ENCODE data around the gene PNMA8C.

PNMA8C gene

DNA sequence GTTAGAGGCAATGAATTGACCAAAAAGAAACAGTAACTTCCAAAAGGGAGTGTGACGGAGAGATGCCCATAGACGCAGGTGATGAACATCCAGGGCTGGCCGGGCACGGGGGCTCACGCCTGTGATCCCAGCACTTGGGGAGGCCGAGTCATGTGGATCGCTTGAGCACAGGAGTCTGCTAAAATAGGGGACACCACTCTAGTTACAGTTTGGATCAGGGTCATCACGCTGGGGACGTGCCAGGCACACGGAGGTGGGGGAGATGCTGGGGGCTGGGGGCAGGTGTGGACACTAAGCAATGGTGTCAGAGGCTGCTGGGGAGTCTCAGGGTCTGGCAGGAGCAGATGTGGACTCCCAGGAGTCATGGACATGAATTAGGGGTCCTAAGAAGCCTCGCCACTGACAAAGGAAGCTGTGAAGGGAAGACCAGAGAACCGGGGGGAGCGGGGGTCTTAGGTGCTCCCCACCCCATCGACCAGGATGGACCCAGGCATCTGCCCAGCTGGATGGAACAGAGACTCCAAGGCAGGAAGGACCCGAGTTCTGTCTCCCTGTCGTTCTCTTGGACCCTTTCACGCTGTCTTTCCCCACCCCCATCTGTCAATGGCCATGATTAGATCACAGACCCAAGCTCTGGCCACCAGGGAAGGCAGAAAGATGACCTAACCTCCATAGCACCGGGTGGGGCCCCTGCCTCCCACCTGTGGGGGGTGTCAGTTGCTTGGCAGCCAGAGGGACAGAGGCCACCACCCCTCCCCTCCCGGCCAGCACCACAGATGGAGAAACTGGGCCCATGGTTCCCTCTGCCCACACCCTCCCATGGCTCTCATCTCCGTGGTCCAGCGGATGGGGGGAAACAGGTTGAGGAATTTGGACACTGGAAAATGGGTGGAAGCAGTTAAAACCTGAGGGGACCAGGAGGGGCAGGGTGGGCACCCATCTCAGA is 35.0 kb downstream of the PNMA8C start:
- no peak for DNase-seq (ENCODE audit: low read depth)
- TF ChIP-seq, protein P1, sequence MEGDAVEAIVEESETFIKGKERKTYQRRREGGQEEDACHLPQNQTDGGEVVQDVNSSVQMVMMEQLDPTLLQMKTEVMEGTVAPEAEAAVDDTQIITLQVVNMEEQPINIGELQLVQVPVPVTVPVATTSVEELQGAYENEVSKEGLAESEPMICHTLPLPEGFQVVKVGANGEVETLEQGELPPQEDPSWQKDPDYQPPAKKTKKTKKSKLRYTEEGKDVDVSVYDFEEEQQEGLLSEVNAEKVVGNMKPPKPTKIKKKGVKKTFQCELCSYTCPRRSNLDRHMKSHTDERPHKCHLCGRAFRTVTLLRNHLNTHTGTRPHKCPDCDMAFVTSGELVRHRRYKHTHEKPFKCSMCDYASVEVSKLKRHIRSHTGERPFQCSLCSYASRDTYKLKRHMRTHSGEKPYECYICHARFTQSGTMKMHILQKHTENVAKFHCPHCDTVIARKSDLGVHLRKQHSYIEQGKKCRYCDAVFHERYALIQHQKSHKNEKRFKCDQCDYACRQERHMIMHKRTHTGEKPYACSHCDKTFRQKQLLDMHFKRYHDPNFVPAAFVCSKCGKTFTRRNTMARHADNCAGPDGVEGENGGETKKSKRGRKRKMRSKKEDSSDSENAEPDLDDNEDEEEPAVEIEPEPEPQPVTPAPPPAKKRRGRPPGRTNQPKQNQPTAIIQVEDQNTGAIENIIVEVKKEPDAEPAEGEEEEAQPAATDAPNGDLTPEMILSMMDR (IDR thresholded peaks at IDR 0.05; ENCODE audit: low read length, missing control alignments) = no peak
- no peak overlapping the region for H3K4me3 ChIP-seq (replicated peaks; ENCODE audit: low read depth, low read length)

DNA sequence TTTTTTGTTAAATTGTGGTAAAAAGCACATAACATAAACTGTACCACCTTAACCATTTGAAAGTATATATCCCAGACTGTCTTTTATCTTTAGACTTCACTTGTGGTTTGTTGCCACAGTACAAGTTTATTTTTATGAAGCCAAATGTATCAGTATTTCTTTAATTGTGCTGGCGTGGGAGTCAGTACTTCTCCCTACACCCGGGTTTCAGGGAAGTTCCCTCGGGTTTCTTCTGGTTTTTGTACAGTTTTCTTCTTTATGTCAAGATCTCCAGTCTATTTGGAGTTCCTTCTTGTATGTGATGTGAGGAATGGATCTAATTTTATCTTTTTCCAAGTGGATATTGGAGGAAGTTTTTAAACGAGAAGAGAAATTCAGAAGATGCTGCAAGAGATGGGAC is 35.9 kb downstream of the PNMA8C start:
- no peak overlapping the region for H3K4me3 ChIP-seq (replicated peaks; ENCODE audit: low read depth, low read length)
- TF ChIP-seq, protein P1 (IDR thresholded peaks at IDR 0.05; ENCODE audit: low read length, missing control alignments) = no peak
- DNase-seq (ENCODE audit: low read depth) = no peak

DNA sequence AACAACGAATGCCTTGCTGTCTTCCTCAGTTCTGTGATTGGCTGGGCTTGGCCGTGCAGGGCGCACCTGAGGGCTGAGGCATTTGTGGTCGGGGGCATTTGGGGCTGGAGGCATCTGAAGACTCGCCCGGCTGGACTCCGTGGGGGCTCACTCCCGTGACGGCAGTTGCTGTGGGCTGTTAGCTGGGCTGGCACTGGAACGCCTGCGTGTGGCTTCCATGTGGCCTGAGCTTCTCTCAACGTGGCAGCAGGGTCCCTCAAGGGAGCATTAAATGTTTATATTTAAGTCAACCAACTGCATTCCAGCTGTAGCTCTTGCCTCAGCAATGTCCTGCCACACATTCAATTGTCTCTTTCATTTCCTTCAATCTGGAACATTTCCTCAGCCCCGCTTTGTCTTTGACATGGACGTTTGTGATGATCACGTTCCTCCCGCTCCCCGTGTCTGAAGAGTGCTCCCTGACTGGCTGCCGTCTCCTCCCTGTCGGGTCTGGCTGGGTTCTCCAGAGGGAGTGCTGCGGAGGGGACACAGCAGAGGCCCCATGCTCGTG is 36.4 kb downstream of the PNMA8C start:
- DNase-seq (ENCODE audit: low read depth) = peak; percentile 75
- no peak overlapping the region for H3K4me3 ChIP-seq (replicated peaks; ENCODE audit: low read depth, low read length)
- TF ChIP-seq, protein P1 (IDR thresholded peaks at IDR 0.05; ENCODE audit: low read length, missing control alignments) = no peak

DNA sequence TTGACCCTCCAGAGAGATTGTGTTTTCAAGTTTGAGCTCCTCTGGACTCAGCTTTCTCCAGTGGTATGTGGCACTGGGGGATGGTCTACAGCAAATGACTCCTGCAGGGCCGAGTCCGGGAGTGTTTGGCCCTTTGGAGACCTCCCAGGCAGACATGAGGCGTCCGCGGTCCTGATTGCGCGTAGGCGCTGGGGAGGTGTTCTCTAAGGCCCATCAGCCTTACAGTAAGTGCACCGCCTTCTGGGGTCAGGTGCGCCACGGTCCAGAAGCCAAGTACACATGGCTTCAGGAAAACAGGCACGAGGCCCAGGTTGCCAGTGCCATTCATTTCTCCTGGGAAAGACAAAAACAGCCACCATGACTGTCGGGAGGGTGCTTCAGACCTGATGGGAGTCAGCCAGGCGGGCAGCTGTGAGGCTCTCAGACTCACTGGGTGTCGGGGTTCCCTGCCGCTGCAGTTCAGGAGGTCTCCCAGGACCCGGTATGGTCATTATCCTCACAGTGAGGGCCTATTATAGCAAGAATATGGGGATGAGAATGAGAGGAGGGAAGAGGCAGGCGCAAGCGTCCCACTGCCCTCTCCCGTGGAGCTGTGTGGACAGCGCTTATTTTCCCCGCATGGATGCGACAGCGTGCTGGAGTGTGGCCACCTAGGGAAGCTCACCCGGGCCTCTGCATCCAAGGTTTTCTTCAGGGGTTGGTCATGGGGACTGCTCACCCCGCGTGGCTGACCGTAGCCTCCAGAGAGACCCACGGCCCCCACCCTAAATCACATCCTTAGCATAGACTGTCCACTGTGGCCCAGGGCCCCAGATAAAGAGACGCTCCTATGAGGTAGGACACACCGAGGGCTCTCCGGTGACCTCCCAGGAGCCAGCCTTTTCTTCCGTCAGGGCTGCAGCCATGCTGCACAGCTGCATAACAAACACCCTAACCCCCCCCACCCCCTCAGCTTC is 37.2 kb downstream of the PNMA8C start:
- H3K4me3 ChIP-seq (replicated peaks; ENCODE audit: low read depth, low read length) = no peak overlapping the region
- TF ChIP-seq, protein P1 (IDR thresholded peaks at IDR 0.05; ENCODE audit: low read length, missing control alignments) = no peak
- DNase-seq (ENCODE audit: low read depth) = no peak

DNA sequence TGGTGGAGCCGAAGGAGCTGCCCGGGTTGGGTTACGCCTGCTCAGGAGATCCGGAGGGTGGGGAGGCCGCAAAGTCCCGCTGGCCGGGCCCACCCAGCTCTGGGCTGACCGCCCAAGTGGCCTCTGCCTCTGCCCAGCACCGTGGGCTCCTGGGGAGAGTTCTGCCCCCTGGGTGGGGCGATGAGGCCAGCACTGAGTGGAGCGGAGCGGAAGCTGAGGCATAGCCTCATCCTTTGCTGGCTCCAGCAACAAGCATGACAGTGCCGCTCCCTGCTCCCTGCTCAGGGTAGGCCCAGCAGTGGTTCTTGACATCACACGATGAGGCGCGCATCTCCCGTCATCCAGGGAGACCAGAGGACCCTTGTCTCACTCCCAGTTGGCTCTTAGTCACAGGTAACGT is 37.9 kb downstream of the PNMA8C start:
- TF ChIP-seq, protein P1 (IDR thresholded peaks at IDR 0.05; ENCODE audit: low read length, missing control alignments) = no peak
- no peak overlapping the region for H3K4me3 ChIP-seq (replicated peaks; ENCODE audit: low read depth, low read length)
- DNase-seq (ENCODE audit: low read depth) = no peak

DNA sequence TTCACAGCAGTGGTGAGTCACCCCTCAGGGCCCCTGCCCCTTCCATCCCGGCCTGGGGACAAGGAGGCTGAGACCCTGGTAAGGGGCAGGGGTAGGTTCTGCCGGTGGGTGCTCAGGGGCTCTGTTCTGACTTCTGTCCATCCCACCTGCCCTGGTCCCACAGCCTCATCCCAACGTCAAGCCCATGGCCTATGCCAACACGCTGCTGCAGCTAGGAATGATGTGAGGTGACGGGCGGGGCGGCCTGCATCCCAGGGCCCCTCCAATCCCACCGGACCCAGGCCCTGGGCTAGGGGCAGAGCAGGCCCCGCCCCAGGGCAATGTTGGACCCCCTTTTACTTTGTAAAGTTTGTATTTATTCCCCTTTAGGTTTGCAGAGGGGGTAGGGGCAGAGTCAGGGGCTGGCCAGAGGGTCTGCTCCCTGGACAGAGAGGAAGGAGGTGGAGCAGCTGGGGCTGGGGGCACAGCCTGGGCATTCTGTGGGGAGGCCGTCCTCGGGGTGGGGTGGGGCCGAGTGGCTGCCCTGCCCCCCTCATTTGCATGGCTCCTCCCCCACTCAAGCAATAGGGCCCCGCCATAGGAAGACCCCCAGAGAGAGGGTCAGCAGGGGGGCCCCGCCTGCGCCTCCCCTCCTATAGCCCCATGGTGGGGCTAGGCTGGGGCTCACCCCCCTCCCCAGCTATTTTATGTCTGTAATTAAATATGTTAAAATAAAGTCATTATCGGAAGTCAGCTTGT is 38.4 kb downstream of the PNMA8C start:
- DNase-seq (ENCODE audit: low read depth) = no peak
- no peak overlapping the region for H3K4me3 ChIP-seq (replicated peaks; ENCODE audit: low read depth, low read length)
- TF ChIP-seq, protein P1 (IDR thresholded peaks at IDR 0.05; ENCODE audit: low read length, missing control alignments) = no peak
